DMS153 treated with DMSO at 0.1 percent for 48 hours (cell line): ENCODE measurements around the gene CDKN1B.
A peak's percentile ranks its signal among the peaks of the same experiment; 100 is the strongest.

Experiments
- DNase-seq: peaks from one replicate; lab custom pipeline; 2025; ENCODE audit not compliant: unreplicated experiment; lab: John Stamatoyannopoulos, UW

The CDKN1B gene

DNA sequence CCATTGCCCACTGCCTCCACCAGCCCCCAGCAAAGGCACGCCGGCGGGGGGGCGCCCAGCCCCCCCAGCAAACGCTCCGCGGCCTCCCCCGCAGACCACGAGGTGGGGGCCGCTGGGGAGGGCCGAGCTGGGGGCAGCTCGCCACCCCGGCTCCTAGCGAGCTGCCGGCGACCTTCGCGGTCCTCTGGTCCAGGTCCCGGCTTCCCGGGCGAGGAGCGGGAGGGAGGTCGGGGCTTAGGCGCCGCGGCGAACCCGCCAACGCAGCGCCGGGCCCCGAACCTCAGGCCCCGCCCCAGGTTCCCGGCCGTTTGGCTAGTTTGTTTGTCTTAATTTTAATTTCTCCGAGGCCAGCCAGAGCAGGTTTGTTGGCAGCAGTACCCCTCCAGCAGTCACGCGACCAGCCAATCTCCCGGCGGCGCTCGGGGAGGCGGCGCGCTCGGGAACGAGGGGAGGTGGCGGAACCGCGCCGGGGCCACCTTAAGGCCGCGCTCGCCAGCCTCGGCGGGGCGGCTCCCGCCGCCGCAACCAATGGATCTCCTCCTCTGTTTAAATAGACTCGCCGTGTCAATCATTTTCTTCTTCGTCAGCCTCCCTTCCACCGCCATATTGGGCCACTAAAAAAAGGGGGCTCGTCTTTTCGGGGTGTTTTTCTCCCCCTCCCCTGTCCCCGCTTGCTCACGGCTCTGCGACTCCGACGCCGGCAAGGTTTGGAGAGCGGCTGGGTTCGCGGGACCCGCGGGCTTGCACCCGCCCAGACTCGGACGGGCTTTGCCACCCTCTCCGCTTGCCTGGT, at the start of gene CDKN1B:
TSS of gene CDKN1B (plus strand) at position 576 of the 793 bp plus-strand sequence. CDS start 472 bp downstream, outside the sequence.
- peak; percentile 91 for DNase-seq

DNA sequence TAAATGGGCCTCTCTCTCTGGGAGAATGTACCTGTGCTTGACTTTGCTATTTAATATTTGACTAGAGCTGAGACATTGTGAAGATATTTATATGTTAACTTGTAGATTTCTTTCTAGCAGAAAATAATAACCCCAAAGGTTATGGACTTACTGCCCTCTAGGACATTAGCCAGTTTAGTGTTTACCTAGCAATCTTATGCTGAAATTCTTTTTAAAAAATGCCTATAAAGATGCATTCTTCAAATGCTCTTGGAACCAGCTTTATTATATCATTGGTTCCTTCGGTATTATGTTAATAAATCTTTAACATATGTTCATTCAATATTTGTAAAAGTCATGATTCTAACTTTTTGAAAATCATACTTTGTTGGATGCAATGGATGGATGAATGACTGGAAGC, 49.2 kb upstream of the CDKN1B start:
- DNase-seq, result no peak

DNA sequence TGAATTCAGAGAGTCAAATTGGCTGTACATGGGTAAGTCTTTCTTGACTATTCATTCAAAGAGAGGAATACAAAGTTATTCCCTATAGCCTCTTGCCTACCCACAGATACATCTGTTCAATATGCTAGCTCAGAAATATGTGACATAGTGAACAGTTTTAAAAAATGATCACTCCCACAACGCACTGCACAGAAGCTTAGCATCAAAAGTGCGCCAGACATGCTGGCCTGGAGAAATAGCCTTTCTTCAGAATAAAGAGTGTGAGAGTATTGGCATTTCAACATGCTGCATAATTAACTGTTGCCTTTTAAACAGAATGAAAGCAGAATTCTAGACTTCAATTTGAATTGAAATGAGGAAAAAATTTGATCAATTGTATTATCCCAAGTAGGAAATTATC, 48.1 kb upstream of the CDKN1B start:
- no peak for DNase-seq

DNA sequence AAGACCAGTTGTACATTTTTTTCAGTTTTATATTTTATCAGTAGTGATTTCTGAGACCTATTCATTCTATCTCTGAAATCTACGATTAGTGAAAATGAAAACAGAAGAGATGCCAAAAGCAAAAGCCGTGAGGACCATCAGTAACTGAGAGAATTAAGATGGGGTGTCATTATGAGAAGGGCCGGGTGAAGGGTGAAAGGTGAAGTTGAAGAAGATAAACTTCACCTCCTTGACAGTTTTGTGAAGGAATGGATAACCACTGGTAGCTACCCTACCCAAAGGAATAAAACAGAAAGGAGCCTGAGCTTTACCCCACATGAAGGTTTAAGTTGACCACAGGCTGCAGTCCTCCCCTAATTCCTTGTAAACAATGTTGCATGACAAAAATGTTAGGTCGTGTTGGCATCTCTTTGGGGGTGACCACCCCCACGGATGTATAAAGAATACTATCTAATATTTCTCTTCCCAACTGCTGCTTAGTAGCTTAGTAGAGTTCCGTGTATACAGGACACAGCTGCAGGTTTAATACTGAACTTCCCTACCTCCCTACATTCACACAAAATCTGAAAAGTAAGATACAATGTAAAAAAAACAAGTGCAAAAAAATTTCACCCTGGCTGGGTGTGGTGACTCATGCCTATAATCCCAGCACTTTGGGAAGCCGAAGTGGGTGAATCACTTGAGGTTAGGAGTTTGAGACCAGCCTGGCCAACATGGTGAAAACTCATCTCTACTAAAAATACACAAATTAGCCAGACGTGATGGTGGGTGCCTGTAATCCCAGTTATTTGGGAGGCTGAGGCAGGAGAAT, 45.1 kb upstream of the CDKN1B start:
- no peak for DNase-seq

DNA sequence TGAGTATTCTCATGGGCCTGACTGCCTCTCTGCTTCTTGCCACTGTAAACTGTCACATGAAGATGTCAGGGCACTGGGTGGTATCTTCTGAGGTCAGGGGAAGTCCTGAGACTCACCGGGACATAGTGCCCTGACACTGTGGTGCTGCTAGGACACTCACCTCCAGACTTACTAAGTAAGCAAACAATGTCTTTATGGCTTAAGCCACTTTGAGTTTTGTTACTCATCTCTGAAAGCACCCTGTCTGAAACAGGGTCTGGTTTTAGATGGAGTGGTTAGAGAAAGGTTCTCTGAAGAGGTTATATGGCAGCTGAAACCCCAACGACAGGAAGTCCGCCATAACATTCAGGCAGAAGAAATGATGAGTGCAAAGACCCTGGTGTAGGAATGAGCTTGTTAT, 43.9 kb upstream of the CDKN1B start:
- DNase-seq, result no peak

DNA sequence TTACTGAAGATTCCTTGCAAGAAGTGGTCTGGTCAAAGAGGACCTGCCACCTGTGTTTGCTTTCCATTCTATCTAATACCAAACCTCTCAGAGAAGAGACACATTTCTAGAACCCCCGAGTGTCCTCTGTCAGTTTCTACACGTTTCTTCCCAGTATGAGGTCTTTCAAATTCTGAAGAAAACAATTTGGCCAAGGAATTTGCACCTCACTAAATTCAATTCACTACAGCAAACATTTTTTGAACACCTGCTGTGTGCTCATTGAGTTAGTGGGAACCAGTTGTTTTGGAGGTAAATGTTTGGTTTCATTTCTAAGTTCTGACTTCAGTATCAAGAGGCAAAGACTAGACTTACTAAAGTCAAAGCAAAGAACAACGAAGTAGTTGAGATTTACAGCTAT, 40.6 kb upstream of the CDKN1B start:
- no peak for DNase-seq

DNA sequence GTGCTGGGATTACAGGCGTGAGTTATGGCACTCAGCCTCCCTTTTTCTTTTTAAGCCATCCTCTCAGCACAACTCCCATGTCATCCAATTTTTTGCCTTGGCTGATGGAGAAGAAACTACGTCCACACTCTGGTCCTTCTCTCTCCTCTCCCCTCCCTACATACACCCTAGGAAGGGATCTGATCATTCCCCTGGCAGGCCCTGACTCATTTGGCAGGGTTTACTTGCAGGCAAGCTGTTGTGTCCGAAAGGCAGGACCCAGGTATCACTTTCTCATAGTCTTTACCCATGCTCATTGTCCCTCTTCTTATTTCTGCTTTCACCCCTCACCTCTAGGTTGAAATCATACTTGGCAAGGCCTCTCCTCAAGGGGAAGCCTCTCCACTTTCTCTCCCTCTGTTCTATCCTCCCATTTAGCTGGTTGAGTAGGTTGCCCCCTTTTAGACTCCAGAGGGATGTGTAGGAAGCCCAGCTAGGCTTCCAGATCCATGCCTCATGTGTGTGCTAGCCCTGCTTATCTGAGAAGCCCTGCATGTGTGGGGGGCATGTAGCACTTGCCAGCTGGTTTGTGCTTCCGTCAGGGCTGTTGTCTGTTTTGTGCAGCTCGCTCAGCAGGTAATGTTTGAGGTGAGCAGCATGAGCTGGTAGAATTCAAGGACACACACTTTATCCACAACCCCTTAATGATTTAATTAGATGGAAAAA, 36.0 kb upstream of the CDKN1B start:
- no peak for DNase-seq

DNA sequence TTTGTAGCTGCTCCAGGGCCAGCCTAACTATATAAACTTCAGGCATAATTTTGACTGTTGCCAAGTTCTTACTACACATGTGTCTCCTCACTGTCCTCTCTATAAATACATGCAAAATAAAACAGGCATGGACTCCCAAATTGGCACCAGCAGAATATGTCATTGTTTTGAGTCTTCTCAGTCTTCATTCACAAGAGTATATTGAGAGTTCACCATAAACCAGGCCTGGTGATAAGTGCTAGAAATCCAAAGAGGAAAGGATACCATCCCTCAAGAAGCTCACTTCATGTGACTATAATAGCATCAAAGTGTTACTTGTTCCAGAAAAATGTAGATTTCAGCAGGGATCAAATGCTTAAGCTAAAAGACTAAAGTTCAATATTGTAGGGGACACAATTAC, 34.9 kb upstream of the CDKN1B start:
- no peak for DNase-seq

DNA sequence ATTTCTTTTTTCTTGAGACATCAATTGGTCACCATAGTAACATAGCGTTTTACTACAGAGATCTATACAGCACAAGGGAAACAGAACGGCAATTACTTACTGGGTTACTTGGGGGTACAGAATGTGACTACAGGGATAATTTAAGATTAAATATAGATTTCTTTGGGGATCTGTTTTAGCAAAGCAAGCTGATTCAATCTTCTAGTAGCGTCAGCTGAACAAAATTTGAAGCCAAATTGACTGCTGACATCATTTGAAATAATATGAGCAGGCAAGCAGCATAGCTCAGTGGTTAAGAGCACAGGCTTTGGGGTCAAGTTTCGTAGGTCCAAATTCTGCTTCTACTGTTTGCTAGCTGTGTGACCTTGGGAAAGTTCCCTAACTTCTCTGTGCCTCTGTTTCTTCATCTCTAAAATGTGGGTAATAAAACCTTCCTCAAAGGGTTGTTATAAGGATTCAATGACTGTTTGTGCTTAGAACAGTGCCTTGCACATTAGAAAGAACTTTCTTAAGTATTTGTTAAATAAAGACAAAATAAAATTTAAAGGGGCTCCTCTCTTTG, 34.0 kb upstream of the CDKN1B start:
- DNase-seq, result no peak

DNA sequence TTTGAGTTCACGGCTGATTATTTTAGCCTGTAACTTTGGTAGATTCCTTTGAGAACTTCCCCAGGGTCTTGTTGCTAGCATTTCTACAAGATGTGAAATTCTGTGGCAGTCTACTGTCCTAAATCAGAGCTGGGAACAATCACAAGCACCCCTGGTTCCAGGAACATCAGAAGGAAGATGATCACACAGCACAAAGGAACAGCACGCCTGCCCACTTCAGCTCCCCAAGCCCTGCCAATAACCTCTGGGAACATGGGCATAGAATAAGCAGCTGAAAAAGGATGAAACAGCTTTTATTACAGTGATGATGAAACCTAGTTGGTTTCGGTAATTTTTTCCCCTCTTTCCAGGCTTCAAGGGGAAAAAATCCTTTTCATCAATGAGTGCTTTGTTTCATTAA, 33.4 kb upstream of the CDKN1B start:
- no peak for DNase-seq

DNA sequence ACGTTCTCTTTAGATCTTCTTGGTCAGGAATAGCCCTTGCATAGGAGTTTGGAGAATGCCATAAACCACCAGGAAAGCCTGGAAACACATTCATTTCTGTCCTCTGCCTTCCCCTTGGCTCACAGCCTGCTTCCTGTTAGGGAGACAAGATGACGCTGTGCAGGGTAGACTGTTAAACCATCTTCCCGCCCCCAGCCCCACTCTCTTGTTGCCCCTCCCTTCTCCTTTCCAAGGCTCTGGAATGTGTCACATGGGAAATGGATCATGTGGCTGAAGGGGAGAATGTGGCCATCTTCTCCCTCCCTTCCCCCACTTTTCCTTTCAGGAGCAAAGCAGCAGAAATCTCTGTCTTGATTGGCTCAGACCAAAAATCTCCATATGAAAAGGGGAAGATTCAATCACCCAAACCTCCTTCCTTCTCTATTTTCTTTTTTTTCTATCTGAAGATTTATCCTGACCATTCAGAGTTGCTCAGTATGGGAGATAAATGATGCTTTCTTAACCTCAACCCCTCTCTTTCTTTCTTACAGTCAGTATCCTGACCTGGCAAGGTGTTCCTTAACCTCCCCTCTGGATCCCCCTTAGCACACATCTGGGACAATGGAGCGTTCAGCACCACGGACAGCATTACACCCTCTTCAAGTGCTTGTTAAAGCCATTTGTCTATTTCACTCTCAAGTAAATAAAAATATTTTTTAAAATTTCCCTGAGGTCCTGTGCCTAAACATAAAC, 32.6 kb upstream of the CDKN1B start:
- peak; percentile 44 for DNase-seq

DNA sequence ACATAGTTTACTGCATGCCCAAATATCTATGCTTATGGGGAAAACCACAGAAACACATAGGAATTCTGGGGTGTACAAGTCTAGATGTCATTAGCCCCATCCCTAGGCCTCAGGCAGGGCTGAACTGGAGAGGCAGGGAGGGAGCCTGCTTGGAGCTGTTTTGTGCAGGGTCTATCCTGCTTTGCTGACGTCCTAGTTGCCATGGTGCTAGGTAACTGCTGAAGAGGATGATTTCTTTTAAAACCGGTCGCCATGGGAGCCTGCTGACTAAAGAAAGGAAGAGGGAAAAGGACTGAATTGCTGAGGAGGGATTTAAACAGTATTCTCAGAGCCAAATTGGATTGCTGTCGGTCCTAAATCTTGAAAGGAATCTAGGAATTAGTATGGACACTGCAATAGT, 31.9 kb upstream of the CDKN1B start:
- peak; percentile 73 for DNase-seq

DNA sequence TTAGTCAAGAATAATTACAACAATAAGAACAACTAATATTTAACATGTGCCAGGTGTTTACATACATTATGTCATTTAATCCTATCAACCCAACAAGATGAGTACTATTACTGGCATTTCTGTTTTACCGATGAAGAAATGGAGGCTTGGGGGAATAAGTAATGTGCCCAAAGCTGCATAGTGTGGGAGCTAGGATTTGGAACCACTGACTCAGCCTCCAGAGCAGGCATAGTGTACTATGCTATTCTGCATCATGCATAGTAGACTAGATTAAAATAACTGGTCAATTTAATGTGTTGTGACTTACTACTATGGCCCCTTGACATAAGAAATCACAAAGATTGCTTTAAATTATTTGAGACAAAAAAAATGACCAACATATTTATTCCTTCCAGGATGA, 30.7 kb upstream of the CDKN1B start:
- no peak for DNase-seq

DNA sequence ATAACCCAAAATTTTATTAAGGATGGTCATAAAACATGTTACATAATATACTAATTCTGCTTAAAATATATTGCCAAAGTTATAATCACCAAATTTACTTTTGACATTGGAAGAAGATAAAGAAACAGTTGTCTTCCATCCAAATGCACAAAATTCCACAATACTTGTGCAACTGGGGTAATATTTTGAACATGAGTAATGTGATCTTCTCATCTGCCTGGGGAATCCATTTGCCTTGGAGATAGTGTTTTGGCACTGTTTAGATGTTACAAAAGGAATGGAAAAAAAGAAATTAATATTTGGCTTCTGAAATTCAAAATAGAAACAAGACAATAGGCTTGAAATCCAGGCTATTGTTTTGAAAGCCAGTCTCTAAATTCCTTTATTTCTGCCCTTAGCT, 30.2 kb upstream of the CDKN1B start:
- no peak for DNase-seq

DNA sequence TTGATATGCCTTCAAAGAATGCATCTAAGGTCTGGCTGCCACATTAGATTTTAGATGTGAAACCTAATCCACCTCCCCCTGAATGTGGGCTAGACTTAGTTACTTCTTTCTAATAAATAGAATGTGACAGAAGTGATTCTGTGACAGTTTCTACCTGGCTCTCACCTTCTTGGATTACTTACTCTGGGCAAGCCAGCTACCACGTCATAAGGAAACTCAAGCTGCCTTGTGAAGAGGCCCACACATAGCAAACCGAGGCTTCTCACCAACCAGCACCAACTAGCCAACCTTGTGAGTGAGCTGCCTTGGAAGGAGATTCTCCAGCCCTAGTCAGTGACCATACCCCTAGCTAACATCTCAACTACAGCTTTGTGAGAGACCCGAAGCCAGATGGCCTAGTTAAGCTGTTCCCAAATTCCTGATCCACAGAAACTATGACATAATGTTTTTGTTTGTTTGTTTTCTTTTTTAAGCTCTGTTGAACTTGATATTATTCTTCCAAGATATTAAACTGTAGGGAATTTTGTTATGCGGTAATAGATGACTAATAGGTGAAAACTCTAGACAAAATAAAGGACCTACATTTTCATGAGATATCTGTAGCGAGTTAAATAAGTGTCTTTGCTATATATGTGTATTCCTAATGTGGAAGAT, 27.4 kb upstream of the CDKN1B start:
- no peak for DNase-seq

DNA sequence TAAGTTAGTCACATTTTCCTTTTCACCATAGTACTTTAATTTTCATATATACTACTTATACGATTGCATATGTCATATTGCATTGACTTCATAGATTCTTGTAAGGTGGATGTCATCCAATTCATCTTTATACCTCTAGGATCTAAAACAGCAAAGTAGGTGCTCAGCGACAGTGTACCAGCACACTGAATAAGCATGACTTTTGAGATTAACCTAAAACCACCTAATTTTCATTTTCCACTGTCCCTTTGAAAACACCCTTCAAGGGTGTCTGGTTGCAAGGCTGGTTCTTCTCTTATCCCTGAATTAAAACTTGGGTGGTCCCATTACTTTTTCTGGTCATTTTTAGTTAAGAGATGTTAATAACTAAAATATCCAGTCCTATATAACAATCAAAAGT, 25.6 kb upstream of the CDKN1B start:
- DNase-seq, result no peak

DNA sequence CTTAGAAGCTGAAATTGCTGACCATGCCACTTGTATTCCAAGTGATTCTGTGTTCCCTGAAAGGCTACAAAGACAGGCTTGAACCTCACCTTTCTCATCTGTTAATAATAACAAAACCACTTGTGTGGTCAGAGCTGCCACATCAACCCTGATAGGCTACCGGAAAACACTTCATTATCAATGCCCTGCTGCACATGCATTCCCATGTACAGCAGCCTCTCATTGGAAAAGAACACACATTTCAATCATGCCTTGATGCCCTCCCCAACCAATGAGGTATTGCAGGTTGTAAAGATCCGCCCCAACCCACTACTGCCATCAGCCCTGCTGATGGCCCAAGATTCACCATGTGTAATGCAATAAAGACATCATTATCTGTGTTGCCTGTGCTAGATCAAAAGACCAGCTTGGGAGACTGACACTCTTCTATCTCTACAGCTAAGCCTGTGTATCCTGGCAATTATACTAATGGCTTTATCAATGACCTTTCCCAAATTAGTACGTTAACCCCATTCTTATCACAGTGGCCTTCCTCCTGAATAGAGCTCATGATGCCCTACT, 24.0 kb upstream of the CDKN1B start:
- DNase-seq, result no peak

DNA sequence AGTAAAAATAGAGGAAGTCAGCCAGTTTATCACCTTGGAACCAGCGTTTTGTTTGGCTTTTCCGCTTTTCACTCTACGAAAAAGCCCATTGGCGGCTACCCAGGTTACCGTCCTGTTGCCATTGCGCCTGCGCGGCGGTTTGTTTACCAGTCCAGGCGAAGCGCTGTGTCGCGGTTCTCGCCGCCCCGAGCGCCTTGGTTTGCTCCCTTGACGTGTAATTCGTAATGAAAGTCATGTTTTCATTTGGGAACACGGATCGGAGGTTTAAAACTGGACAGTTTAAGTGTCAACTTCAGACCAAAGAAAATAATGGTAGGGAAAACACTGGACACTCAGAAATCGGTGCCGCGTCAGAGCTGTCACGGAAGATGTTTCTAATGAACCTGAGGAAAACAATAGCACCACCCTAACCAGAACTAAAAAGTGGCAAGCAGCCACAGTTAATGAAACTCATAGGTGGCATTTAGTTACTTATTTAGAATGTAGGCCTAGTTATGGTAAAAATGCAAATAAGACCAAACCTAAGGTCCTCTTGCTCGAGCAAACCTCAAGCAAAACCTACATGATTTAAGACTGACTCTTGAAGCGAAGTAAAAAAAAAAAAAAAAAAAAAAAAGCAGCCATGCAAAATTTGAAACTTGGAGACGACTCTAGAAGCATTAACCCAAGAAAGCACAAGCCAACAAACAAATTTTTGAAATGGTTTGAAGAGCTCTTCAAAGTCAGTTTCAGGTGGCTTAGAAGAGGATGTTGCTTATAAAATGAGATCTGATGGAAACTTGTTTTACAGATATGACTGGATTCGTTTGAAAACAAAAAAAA, 20.4 kb upstream of the CDKN1B start:
- DNase-seq, result peak; percentile 85

DNA sequence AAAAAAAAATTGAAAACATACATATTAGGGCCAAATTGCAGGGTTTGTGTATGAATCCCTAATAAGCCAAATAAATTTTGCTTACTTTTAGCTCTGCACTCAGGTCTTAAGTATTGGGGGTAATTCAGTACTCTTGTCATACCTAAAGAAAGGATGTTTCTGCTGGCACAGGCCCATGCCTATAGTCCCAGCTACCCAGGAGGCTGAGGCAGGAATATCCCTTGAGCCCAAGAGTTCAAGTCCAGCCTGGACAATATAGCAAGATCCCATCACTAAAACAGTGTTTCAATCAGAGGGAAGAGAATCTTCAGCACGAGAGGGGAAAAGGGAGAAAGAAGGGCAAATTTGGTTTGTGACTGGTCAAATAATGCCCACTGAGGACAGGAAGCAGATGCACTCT, 17.8 kb upstream of the CDKN1B start:
- no peak for DNase-seq
